ENCODE data around the gene KIAA1614.

KIAA1614 gene

DNA sequence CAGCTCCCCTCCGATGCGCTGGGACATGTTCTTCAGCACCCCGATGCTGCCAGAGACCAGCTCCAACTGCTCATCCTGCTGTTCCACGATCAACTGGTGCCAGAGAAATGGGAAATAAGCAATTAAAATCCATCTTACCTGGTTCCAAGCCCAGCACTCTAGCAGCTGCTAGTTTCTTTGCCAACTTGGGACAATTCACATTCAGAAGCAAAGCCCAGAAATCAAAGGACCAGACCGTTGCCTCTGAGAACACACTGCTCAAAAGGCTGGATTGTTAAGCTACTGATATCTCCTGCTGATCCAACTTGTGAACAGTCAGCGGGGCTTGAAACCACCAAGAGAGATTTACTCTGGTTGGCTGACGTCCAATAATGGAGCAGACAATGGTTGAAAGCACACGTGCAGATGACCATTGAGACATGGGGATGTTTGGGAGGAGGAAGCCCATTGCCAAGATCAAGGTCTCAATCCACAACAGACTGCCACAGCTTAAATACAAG lies 75.6 kb downstream of the KIAA1614 start:
- Histone ChIP-seq H3F3A (ENCODE audit: insufficient read depth, low read length) (no peaks in the 10 kb centered on the region), H3K79me2 (ENCODE audit: low read length) (no peaks in the 10 kb centered on the region), H3K9me3 (replicated peaks; ENCODE audit: insufficient read depth, low read length) (no peaks in the 10 kb centered on the region), H3K9me2 (replicated peaks; ENCODE audit: insufficient read depth, low read length) (no peaks in the 10 kb centered on the region), H3K4me3 (ENCODE audit: low read length) (no peak overlapping the region), H4K20me1 (ENCODE audit: insufficient read depth, low read length) (no peaks in the 10 kb centered on the region), H3K36me3 (replicated peaks; ENCODE audit: insufficient read depth, low read length) (peaks cover 3% of the 10 kb centered on the region), H3K4me1 (ENCODE audit: low read length) (no peaks in the 10 kb centered on the region), H3K27ac (ENCODE audit: low read length) (no peak overlapping the region), H3K27me3 (replicated peaks; ENCODE audit: insufficient read depth, low read length) (no peaks in the 10 kb centered on the region), H3K4me2 (ENCODE audit: low read depth, low read length) (no peak overlapping the region), H2AFZ (ENCODE audit: low read length) (no peak overlapping the region), H3K9ac (ENCODE audit: low read length) (no peak overlapping the region)
- no peak for DNase-seq
- TF ChIP-seq EZH2phosphoT487 (IDR thresholded peaks at IDR 0.05; ENCODE audit: low read length), result no peak
- no peak for TF ChIP-seq EZH2 (optimal IDR thresholded peaks at IDR 0.05; ENCODE audit: low read depth, low read length)
- TF ChIP-seq, protein P1, sequence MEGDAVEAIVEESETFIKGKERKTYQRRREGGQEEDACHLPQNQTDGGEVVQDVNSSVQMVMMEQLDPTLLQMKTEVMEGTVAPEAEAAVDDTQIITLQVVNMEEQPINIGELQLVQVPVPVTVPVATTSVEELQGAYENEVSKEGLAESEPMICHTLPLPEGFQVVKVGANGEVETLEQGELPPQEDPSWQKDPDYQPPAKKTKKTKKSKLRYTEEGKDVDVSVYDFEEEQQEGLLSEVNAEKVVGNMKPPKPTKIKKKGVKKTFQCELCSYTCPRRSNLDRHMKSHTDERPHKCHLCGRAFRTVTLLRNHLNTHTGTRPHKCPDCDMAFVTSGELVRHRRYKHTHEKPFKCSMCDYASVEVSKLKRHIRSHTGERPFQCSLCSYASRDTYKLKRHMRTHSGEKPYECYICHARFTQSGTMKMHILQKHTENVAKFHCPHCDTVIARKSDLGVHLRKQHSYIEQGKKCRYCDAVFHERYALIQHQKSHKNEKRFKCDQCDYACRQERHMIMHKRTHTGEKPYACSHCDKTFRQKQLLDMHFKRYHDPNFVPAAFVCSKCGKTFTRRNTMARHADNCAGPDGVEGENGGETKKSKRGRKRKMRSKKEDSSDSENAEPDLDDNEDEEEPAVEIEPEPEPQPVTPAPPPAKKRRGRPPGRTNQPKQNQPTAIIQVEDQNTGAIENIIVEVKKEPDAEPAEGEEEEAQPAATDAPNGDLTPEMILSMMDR (IDR thresholded peaks at IDR 0.05; ENCODE audit: low read length), result no peak

DNA sequence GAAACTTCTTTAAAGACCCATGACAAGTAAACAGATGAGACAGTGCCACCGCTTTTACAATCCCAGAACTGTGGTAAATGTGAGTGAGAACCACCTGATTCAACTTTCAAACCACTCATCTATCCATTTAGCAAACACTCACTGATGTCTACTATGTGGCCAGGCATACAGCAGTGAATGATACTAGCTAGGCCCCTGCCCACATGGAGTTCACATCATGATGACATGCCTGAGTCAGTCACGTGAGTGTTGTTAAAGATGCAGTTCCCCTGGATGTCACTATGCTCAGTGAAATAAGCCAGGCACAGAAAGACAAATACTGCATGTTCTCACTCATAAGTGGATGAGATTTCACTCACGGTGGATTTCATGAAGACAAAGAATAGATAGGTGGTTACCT lies 81.6 kb downstream of the KIAA1614 start:
- H2AFZ ChIP-seq (ENCODE audit: low read length), result no peak overlapping the region
- no peak overlapping the region for H3K27ac ChIP-seq (ENCODE audit: low read length)
- no peak overlapping the region for H3K9ac ChIP-seq (ENCODE audit: low read length)
- H3K27me3 ChIP-seq (replicated peaks; ENCODE audit: insufficient read depth, low read length), result no peaks in the 10 kb centered on the region
- H3K4me1 ChIP-seq (ENCODE audit: low read length), result no peaks in the 10 kb centered on the region
- H3K4me3 ChIP-seq (ENCODE audit: low read length), result no peak overlapping the region
- no peaks in the 10 kb centered on the region for H3K9me2 ChIP-seq (replicated peaks; ENCODE audit: insufficient read depth, low read length)
- H3K79me2 ChIP-seq (ENCODE audit: low read length), result no peaks in the 10 kb centered on the region
- no peak for DNase-seq
- H3F3A ChIP-seq (ENCODE audit: insufficient read depth, low read length), result no peaks in the 10 kb centered on the region
- no peaks in the 10 kb centered on the region for H3K9me3 ChIP-seq (replicated peaks; ENCODE audit: insufficient read depth, low read length)
- TF ChIP-seq EZH2 (optimal IDR thresholded peaks at IDR 0.05; ENCODE audit: low read depth, low read length) (no peak), EZH2phosphoT487 (IDR thresholded peaks at IDR 0.05; ENCODE audit: low read length) (no peak)
- TF ChIP-seq, protein P1 (IDR thresholded peaks at IDR 0.05; ENCODE audit: low read length), result no peak
- H3K4me2 ChIP-seq (ENCODE audit: low read depth, low read length), result no peak overlapping the region
- H4K20me1 ChIP-seq (ENCODE audit: insufficient read depth, low read length), result no peaks in the 10 kb centered on the region
- no peaks in the 10 kb centered on the region; the same call in 1 of the 2 replicates for H3K36me3 ChIP-seq (replicated peaks; ENCODE audit: insufficient read depth, low read length)

DNA sequence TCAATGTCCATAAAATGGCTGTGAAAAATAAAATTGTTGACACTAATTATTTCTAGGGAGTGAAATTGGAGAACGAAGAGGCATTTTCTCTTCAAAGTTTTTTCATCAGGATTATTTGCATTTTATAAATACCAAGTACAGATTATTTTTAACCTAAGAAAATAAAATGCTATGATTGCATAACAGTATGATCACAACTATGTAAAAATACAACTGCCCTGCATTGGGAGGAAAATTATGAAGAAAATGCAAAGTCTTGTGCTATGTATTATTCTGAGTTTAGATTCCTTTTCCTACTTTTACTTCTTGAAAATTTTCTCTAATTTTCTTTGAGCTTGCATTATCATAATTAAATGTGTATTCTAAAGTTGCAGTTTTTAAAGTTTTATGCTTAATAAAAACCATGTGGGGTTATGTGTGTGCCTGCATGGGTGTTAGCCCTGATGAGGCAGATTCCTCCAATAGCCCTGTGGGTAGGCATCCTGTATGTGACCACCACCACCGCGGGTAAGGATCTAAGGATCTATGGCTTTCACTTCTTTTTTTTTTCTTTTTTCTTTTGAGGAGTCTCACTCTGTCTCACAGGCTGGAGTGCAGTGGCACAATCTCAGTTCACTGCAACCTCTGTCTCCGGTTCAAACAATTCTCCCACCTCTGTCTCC lies 85.3 kb downstream of the KIAA1614 start:
- no peaks in the 10 kb centered on the region for H3K4me1 ChIP-seq (ENCODE audit: low read length)
- no peaks in the 10 kb centered on the region for H3K27me3 ChIP-seq (replicated peaks; ENCODE audit: insufficient read depth, low read length)
- H3K4me3 ChIP-seq (ENCODE audit: low read length), result no peak overlapping the region
- H3K27ac ChIP-seq (ENCODE audit: low read length), result no peak overlapping the region
- no peak for TF ChIP-seq EZH2 (optimal IDR thresholded peaks at IDR 0.05; ENCODE audit: low read depth, low read length)
- no peak for TF ChIP-seq EZH2phosphoT487 (IDR thresholded peaks at IDR 0.05; ENCODE audit: low read length)
- TF ChIP-seq, protein P1 (IDR thresholded peaks at IDR 0.05; ENCODE audit: low read length), result no peak
- no peak for DNase-seq
- no peaks in the 10 kb centered on the region for H3K36me3 ChIP-seq (replicated peaks; ENCODE audit: insufficient read depth, low read length)
- H3K4me2 ChIP-seq (ENCODE audit: low read depth, low read length), result no peak overlapping the region
- H3F3A ChIP-seq (ENCODE audit: insufficient read depth, low read length), result no peaks in the 10 kb centered on the region
- H4K20me1 ChIP-seq (ENCODE audit: insufficient read depth, low read length), result no peaks in the 10 kb centered on the region
- H3K9me3 ChIP-seq (replicated peaks; ENCODE audit: insufficient read depth, low read length), result no peaks in the 10 kb centered on the region
- H3K79me2 ChIP-seq (ENCODE audit: low read length), result no peaks in the 10 kb centered on the region
- H3K9ac ChIP-seq (ENCODE audit: low read length), result no peak overlapping the region
- no peaks in the 10 kb centered on the region for H3K9me2 ChIP-seq (replicated peaks; ENCODE audit: insufficient read depth, low read length)
- H2AFZ ChIP-seq (ENCODE audit: low read length), result no peak overlapping the region

Data from MM.1S (cell line).